Kidney tubule cell (primary cell): ENCODE results near the gene B4GALNT2.
A peak's percentile ranks its signal among the peaks of the same experiment; 100 is the strongest.
"Not testable (repeated sequence)": the region's sequence is repeated elsewhere in the genome, so short reads cannot be mapped to it uniquely, and the experiment has no call there.

Experiments
- DNase-seq: peaks from one replicate; pipeline ENCODE4 v3.0.0-alpha.2; 2018; ENCODE audit warnings: low spot score

Gene B4GALNT2

GRCh38 chr17:49132699-49133364 lies at the start of gene B4GALNT2:
Gene B4GALNT2 (plus strand): TSS chr17:49132769. CDS start chr17:49132793, 24 bp downstream.
- peak; percentile 55 for DNase-seq

GRCh38 chr17:49085046-49085445 lies 47.5 kb upstream of the B4GALNT2 start:
- not testable (repeated sequence) for DNase-seq

GRCh38 chr17:49085565-49086315 lies 46.8 kb upstream of the B4GALNT2 start:
- DNase-seq: no peak

GRCh38 chr17:49086316-49086605 lies 46.3 kb upstream of the B4GALNT2 start:
- no peak for DNase-seq

GRCh38 chr17:49086649-49087048 lies 45.9 kb upstream of the B4GALNT2 start:
- DNase-seq: no peak

- no peak for DNase-seq
These were observed 43.5 kb upstream of the B4GALNT2 start for GRCh38 chr17:49089094-49089493.

GRCh38 chr17:49090878-49091594 lies 41.5 kb upstream of the B4GALNT2 start:
- DNase-seq: no peak

GRCh38 chr17:49093131-49093530 lies 39.4 kb upstream of the B4GALNT2 start:
- DNase-seq: no peak

GRCh38 chr17:49100601-49101000 lies 32.0 kb upstream of the B4GALNT2 start:
- DNase-seq: no peak

- peak; percentile 91 for DNase-seq
These were observed 31.5 kb upstream of the B4GALNT2 start for GRCh38 chr17:49101054-49101534.

GRCh38 chr17:49103360-49103759 lies 29.2 kb upstream of the B4GALNT2 start:
- not testable (repeated sequence) for DNase-seq

- peak; percentile 24 for DNase-seq
These were observed 28.0 kb upstream of the B4GALNT2 start for GRCh38 chr17:49104511-49105074.

GRCh38 chr17:49106321-49107210 lies 26.0 kb upstream of the B4GALNT2 start:
- DNase-seq: peak; percentile 49

GRCh38 chr17:49107211-49107557 lies 25.4 kb upstream of the B4GALNT2 start:
- no peak for DNase-seq

- peak; percentile 90 for DNase-seq
These were observed 24.3 kb upstream of the B4GALNT2 start for GRCh38 chr17:49108318-49108717.

GRCh38 chr17:49110509-49110908 lies 22.1 kb upstream of the B4GALNT2 start:
- peak; percentile 94 for DNase-seq

GRCh38 chr17:49111934-49112333 lies 20.6 kb upstream of the B4GALNT2 start:
- DNase-seq: peak; percentile 58

- DNase-seq: no peak
These were observed 19.6 kb upstream of the B4GALNT2 start for GRCh38 chr17:49112936-49113335.

- peak; percentile 66 for DNase-seq
These were observed 17.9 kb upstream of the B4GALNT2 start for GRCh38 chr17:49114703-49115102.

GRCh38 chr17:49117587-49118230 lies 14.9 kb upstream of the B4GALNT2 start:
- DNase-seq: no peak

GRCh38 chr17:49120166-49120565 lies 12.4 kb upstream of the B4GALNT2 start:
- DNase-seq: no peak
